ENCODE results near the gene NIPAL3.

The NIPAL3 gene

GRCh38 chr1:24415334-24415909 lies at the start of gene NIPAL3:
NIPAL3 (plus strand) TSS chr1:24415802; CDS start chr1:24419548, 3,746 bp downstream.
- peak; percentile 96 for DNase-seq

GRCh38 chr1:24366707-24367106 lies 48.9 kb upstream of the NIPAL3 start:
- DNase-seq: no peak

GRCh38 chr1:24369199-24369598 lies 46.4 kb upstream of the NIPAL3 start:
- no peak for DNase-seq

- DNase-seq: no peak
These were observed 45.8 kb upstream of the NIPAL3 start for GRCh38 chr1:24369801-24370200.

- no peak for DNase-seq
These were observed 42.6 kb upstream of the NIPAL3 start for GRCh38 chr1:24373044-24373443.

- DNase-seq: no peak
These were observed 41.9 kb upstream of the NIPAL3 start for GRCh38 chr1:24373710-24374109.

GRCh38 chr1:24374891-24375786 lies 40.5 kb upstream of the NIPAL3 start:
- DNase-seq: no peak

GRCh38 chr1:24379733-24380315 lies 35.8 kb upstream of the NIPAL3 start:
- DNase-seq: no peak

GRCh38 chr1:24380508-24380907 lies 35.1 kb upstream of the NIPAL3 start:
- no peak for DNase-seq

GRCh38 chr1:24381256-24381655 lies 34.3 kb upstream of the NIPAL3 start:
- DNase-seq: no peak

- no peak for DNase-seq
These were observed 33.4 kb upstream of the NIPAL3 start for GRCh38 chr1:24382165-24382577.

- no peak for DNase-seq
These were observed 32.1 kb upstream of the NIPAL3 start for GRCh38 chr1:24383381-24383940.

- DNase-seq: no peak
These were observed 31.1 kb upstream of the NIPAL3 start for GRCh38 chr1:24384251-24385090.

- DNase-seq: no peak
These were observed 30.3 kb upstream of the NIPAL3 start for GRCh38 chr1:24385160-24385940.

GRCh38 chr1:24386241-24386640 lies 29.4 kb upstream of the NIPAL3 start:
- DNase-seq: no peak

- no peak for DNase-seq
These were observed 28.7 kb upstream of the NIPAL3 start for GRCh38 chr1:24386931-24387330.

GRCh38 chr1:24387636-24388175 lies 27.9 kb upstream of the NIPAL3 start:
- DNase-seq: no peak

- DNase-seq: no peak
These were observed 27.2 kb upstream of the NIPAL3 start for GRCh38 chr1:24388331-24388885.

- DNase-seq: no peak
These were observed 26.3 kb upstream of the NIPAL3 start for GRCh38 chr1:24389231-24389678.

GRCh38 chr1:24390924-24391782 lies 24.4 kb upstream of the NIPAL3 start:
- DNase-seq: peak; percentile 58

All from stimulated activated CD4-positive, alpha-beta T cell treated with anti-CD3 and anti-CD28 coated beads, Interleukin-12 subunit alpha, Interleukin-12 subunit beta, amount 100 ng/mL, for 4 hours (primary cell).